ENCODE data around the gene ROBO1. TPM values are rescaled to one million over a fixed set of nuclear protein-coding genes. Genes with fewer than 3 reads are reported as not detected.

ROBO1 gene
- total RNA-seq, 1 donor from 2014 or later = 169 TPM

GRCh38 chr3:79018265-79018664, 749.5 kb downstream of the ROBO1 start:
- Histone ChIP-seq H4K20me1 (ENCODE audit: low read depth) (peaks cover 52% of the 10 kb centered on the region), H3K9ac (peak overlapping the region; percentile 88), H3K4me3 (peak overlapping the region; percentile 82), H3K9me3 (ENCODE audit: low read depth) (no peaks in the 10 kb centered on the region), H2AFZ (replicated peaks) (no peak overlapping the region), H3K27ac (no peak overlapping the region), H3K4me1 (peaks cover 31% of the 10 kb centered on the region), H3F3A (ENCODE audit: low read depth) (peaks cover 23% of the 10 kb centered on the region), H3K27me3 (no peaks in the 10 kb centered on the region), H3K4me2 (peak overlapping the region; percentile 94), H3K79me2 (ENCODE audit: low read depth) (peaks cover 74% of the 10 kb centered on the region), H3K36me3 (no peaks in the 10 kb centered on the region)
- H3K27me3 Mint-ChIP-seq (ENCODE audit: insufficient read depth, low read depth) = no peaks in the 10 kb centered on the region
- no peaks in the 10 kb centered on the region for H3K9me3 Mint-ChIP-seq
- no peak for DNase-seq (ENCODE audit: low spot score)
- no peak overlapping the region for H3K27ac Mint-ChIP-seq
- no peak for TF ChIP-seq EZH2phosphoT487 (IDR thresholded peaks at IDR 0.05)
- TF ChIP-seq CTCF (IDR thresholded peaks at IDR 0.05) = no peak
- no peak for TF ChIP-seq EZH2 (IDR thresholded peaks at IDR 0.05)
- no peak overlapping the region for H3K4me3 Mint-ChIP-seq
- H3K36me3 Mint-ChIP-seq = no peaks in the 10 kb centered on the region
- H3K4me1 Mint-ChIP-seq = peaks cover 31% of the 10 kb centered on the region

- Histone ChIP-seq H3K27me3 (no peaks in the 10 kb centered on the region), H3K4me1 (peaks cover 46% of the 10 kb centered on the region), H3K36me3 (no peaks in the 10 kb centered on the region), H3K9me3 (ENCODE audit: low read depth) (no peaks in the 10 kb centered on the region), H3K27ac (no peak overlapping the region), H2AFZ (replicated peaks) (no peak overlapping the region), H3F3A (ENCODE audit: low read depth) (peaks cover 33% of the 10 kb centered on the region), H3K4me2 (peak overlapping the region; percentile 94), H3K9ac (peak overlapping the region; percentile 36), H3K79me2 (ENCODE audit: low read depth) (peaks cover 89% of the 10 kb centered on the region), H4K20me1 (ENCODE audit: low read depth) (peaks cover 66% of the 10 kb centered on the region), H3K4me3 (peak overlapping the region; percentile 82)
- no peak overlapping the region for H3K4me3 Mint-ChIP-seq
- no peak overlapping the region for H3K27ac Mint-ChIP-seq
- TF ChIP-seq EZH2 (IDR thresholded peaks at IDR 0.05) (no peak), CTCF (IDR thresholded peaks at IDR 0.05) (no peak), EZH2phosphoT487 (IDR thresholded peaks at IDR 0.05) (no peak)
- H3K36me3 Mint-ChIP-seq = no peaks in the 10 kb centered on the region
- H3K9me3 Mint-ChIP-seq = no peaks in the 10 kb centered on the region
- H3K4me1 Mint-ChIP-seq = peaks cover 46% of the 10 kb centered on the region
- no peaks in the 10 kb centered on the region for H3K27me3 Mint-ChIP-seq (ENCODE audit: insufficient read depth, low read depth)
- no peak for DNase-seq (ENCODE audit: low spot score)
These were observed 751.0 kb downstream of the ROBO1 start for GRCh38 chr3:79016587-79017376.

- Histone ChIP-seq H4K20me1 (ENCODE audit: low read depth) (peaks cover 76% of the 10 kb centered on the region), H3K27ac (no peak overlapping the region), H2AFZ (replicated peaks) (no peak overlapping the region), H3K36me3 (peaks cover under 1% of the 10 kb centered on the region), H3K4me2 (peak overlapping the region; percentile 94), H3K9ac (no peak overlapping the region), H3K27me3 (no peaks in the 10 kb centered on the region), H3K4me3 (peak overlapping the region; percentile 82), H3F3A (ENCODE audit: low read depth) (peaks cover 34% of the 10 kb centered on the region), H3K9me3 (ENCODE audit: low read depth) (no peaks in the 10 kb centered on the region), H3K4me1 (peaks cover 55% of the 10 kb centered on the region), H3K79me2 (ENCODE audit: low read depth) (peaks cover 98% of the 10 kb centered on the region)
- no peak overlapping the region for H3K27ac Mint-ChIP-seq
- no peaks in the 10 kb centered on the region for H3K36me3 Mint-ChIP-seq
- no peak for DNase-seq (ENCODE audit: low spot score)
- H3K4me3 Mint-ChIP-seq = no peak overlapping the region
- H3K4me1 Mint-ChIP-seq = peaks cover 52% of the 10 kb centered on the region
- H3K9me3 Mint-ChIP-seq = no peaks in the 10 kb centered on the region
- no peaks in the 10 kb centered on the region for H3K27me3 Mint-ChIP-seq (ENCODE audit: insufficient read depth, low read depth)
- TF ChIP-seq EZH2 (IDR thresholded peaks at IDR 0.05) (no peak), CTCF (IDR thresholded peaks at IDR 0.05) (no peak), EZH2phosphoT487 (IDR thresholded peaks at IDR 0.05) (no peak)
These were observed 751.9 kb downstream of the ROBO1 start for GRCh38 chr3:79015854-79016253.
